Measurements from ENCODE around the gene FBXW8.
A peak's percentile ranks its signal among the peaks of the same experiment; 100 is the strongest.

FBXW8 gene

GRCh38 chr12:117063162-117063911, 152.6 kb downstream of the FBXW8 start:
- DNase-seq: peak; percentile 24

GRCh38 chr12:117064049-117064448, 153.3 kb downstream of the FBXW8 start:
- no peak for DNase-seq

- DNase-seq: no peak
Measured at GRCh38 chr12:117064596-117064995, 153.8 kb downstream of the FBXW8 start.

- DNase-seq: no peak
Measured at GRCh38 chr12:117067016-117067415, 156.3 kb downstream of the FBXW8 start.

- no peak for DNase-seq
Measured at GRCh38 chr12:117067638-117068037, 156.9 kb downstream of the FBXW8 start.

- no peak for DNase-seq
Measured at GRCh38 chr12:117068492-117068891, 157.7 kb downstream of the FBXW8 start.

GRCh38 chr12:117069101-117069797, 158.5 kb downstream of the FBXW8 start:
- no peak for DNase-seq

GRCh38 chr12:117069926-117070900, 159.5 kb downstream of the FBXW8 start:
- DNase-seq: no peak

GRCh38 chr12:117071009-117071408, 160.3 kb downstream of the FBXW8 start:
- DNase-seq: no peak

GRCh38 chr12:117072106-117072505, 161.4 kb downstream of the FBXW8 start:
- no peak for DNase-seq

- no peak for DNase-seq
Measured at GRCh38 chr12:117072736-117073490, 162.2 kb downstream of the FBXW8 start.

- no peak for DNase-seq
Measured at GRCh38 chr12:117073611-117074010, 162.9 kb downstream of the FBXW8 start.

GRCh38 chr12:117076410-117077372, 165.9 kb downstream of the FBXW8 start:
- no peak for DNase-seq

- no peak for DNase-seq
Measured at GRCh38 chr12:117079487-117079886, 168.7 kb downstream of the FBXW8 start.

GRCh38 chr12:117080661-117081144, 170.0 kb downstream of the FBXW8 start:
- DNase-seq: no peak

Measured in activated T-cell treated with anti-CD3 and anti-CD28 coated beads, Interleukin-2, amount 50 U/mL, for 1 hour (primary cell).